GM19351 (cell line): ENCODE data around the gene MORN1.

ENCODE experiments used
- ATAC-seq: cut with Tn5 transposase; IDR thresholded peaks from one replicate; pipeline ENCODE4 v1.9.1; 2021; ENCODE audit warnings: mild to moderate bottlenecking, moderate library complexity; ENCODE audit not compliant: unreplicated experiment

The MORN1 gene

GRCh38 chr1:2311184-2312032, 79.9 kb downstream of the MORN1 start:
- ATAC-seq: peak; percentile 54

- no peak for ATAC-seq
Observed at GRCh38 chr1:2310332-2311183, 80.8 kb downstream of the MORN1 start.

GRCh38 chr1:2308844-2309243, 82.5 kb downstream of the MORN1 start:
- no peak for ATAC-seq

- no peak for ATAC-seq
Observed at GRCh38 chr1:2307972-2308371, 83.4 kb downstream of the MORN1 start.

GRCh38 chr1:2307064-2307605, 84.2 kb downstream of the MORN1 start:
- no peak for ATAC-seq

- no peak for ATAC-seq
Observed at GRCh38 chr1:2306151-2306978, 85.0 kb downstream of the MORN1 start.

GRCh38 chr1:2304921-2305681, 86.3 kb downstream of the MORN1 start:
- ATAC-seq: no peak

GRCh38 chr1:2304282-2304681, 87.1 kb downstream of the MORN1 start:
- ATAC-seq: no peak

GRCh38 chr1:2303781-2304180, 87.6 kb downstream of the MORN1 start:
- ATAC-seq: no peak

- ATAC-seq: no peak
Observed at GRCh38 chr1:2303016-2303775, 88.2 kb downstream of the MORN1 start.

- ATAC-seq: no peak
Observed at GRCh38 chr1:2302292-2302925, 88.9 kb downstream of the MORN1 start.

- no peak for ATAC-seq
Observed at GRCh38 chr1:2301607-2302291, 89.6 kb downstream of the MORN1 start.

- peak; percentile 47 for ATAC-seq
Observed at GRCh38 chr1:2300851-2301606, 90.3 kb downstream of the MORN1 start.

GRCh38 chr1:2300004-2300771, 91.2 kb downstream of the MORN1 start:
- ATAC-seq: peak; percentile 84

- ATAC-seq: no peak
Observed at GRCh38 chr1:2299131-2299627, 92.2 kb downstream of the MORN1 start.

- no peak for ATAC-seq
Observed at GRCh38 chr1:2298685-2299084, 92.7 kb downstream of the MORN1 start.
